ENCODE data around the gene FSTL5.
"Not testable (repeated sequence)": the region's sequence is repeated elsewhere in the genome, so short reads cannot be mapped to it uniquely, and the experiment has no call there.

FSTL5 gene

GRCh38 chr4:162163892-162164759 is at the start of gene FSTL5:
Gene FSTL5 (minus strand): TSS chr4:162164000. CDS start chr4:162111396, 52,604 bp downstream.
- peak; percentile 81 for DNase-seq (ENCODE audit: low read depth, low spot score)
- Histone ChIP-seq H3K4me1 (ENCODE audit: control insufficient read depth, insufficient read depth, low read length) (no peaks in the 10 kb centered on the region), H3K36me3 (ENCODE audit: control insufficient read depth, insufficient read depth, low read length) (no peaks in the 10 kb centered on the region), H3K27ac (ENCODE audit: low read length) (no peak within 1 kb of the TSS), H3K9me3 (ENCODE audit: control insufficient read depth, insufficient read depth, low read length) (no peaks in the 10 kb centered on the region), H3K27me3 (ENCODE audit: control insufficient read depth, insufficient read depth, low read length) (no peaks in the 10 kb centered on the region; the same call in 1 of the 2 replicates), H3K4me3 (ENCODE audit: low read length) (peak within 1 kb of the TSS; percentile 50; the same call in 1 of the 2 replicates)
- WGBS (ENCODE audit: insufficient coverage, insufficient read length): no CpG with 5 or more reads among the region's 39 CpGs

GRCh38 chr4:162209706-162210105 is 45.9 kb upstream of the FSTL5 start:
- no peaks in the 10 kb centered on the region for H3K9me3 ChIP-seq (ENCODE audit: control insufficient read depth, insufficient read depth, low read length)
- no CpG with 5 or more reads among the region's 2 CpGs for WGBS (ENCODE audit: insufficient coverage, insufficient read length)
- no peaks in the 10 kb centered on the region for H3K4me1 ChIP-seq (ENCODE audit: control insufficient read depth, insufficient read depth, low read length)
- H3K27me3 ChIP-seq (ENCODE audit: control insufficient read depth, insufficient read depth, low read length): no peaks in the 10 kb centered on the region
- no peak overlapping the region for H3K27ac ChIP-seq (ENCODE audit: low read length)
- H3K4me3 ChIP-seq (ENCODE audit: low read length): no peak overlapping the region
- DNase-seq (ENCODE audit: low read depth, low spot score): no peak
- H3K36me3 ChIP-seq (ENCODE audit: control insufficient read depth, insufficient read depth, low read length): no peaks in the 10 kb centered on the region

- no CpG with 5 or more reads among the region's 32 CpGs for WGBS (ENCODE audit: insufficient coverage, insufficient read length)
- not testable (repeated sequence) for H3K4me3 ChIP-seq (ENCODE audit: low read length); H3K36me3 ChIP-seq (ENCODE audit: control insufficient read depth, insufficient read depth, low read length); H3K27me3 ChIP-seq (ENCODE audit: control insufficient read depth, insufficient read depth, low read length); H3K27ac ChIP-seq (ENCODE audit: low read length); H3K4me1 ChIP-seq (ENCODE audit: control insufficient read depth, insufficient read depth, low read length); H3K9me3 ChIP-seq (ENCODE audit: control insufficient read depth, insufficient read depth, low read length); DNase-seq (ENCODE audit: low read depth, low spot score)
Observed at GRCh38 chr4:162203478-162203877, 39.7 kb upstream of the FSTL5 start.

- H3K27me3 ChIP-seq (ENCODE audit: control insufficient read depth, insufficient read depth, low read length): no peaks in the 10 kb centered on the region
- WGBS (ENCODE audit: insufficient coverage, insufficient read length): no CpG with 5 or more reads among the region's 2 CpGs
- H3K36me3 ChIP-seq (ENCODE audit: control insufficient read depth, insufficient read depth, low read length): no peaks in the 10 kb centered on the region; the same call in 1 of the 2 replicates
- H3K4me1 ChIP-seq (ENCODE audit: control insufficient read depth, insufficient read depth, low read length): no peaks in the 10 kb centered on the region
- H3K4me3 ChIP-seq (ENCODE audit: low read length): no peak overlapping the region
- no peaks in the 10 kb centered on the region for H3K9me3 ChIP-seq (ENCODE audit: control insufficient read depth, insufficient read depth, low read length)
- no peak overlapping the region for H3K27ac ChIP-seq (ENCODE audit: low read length)
- DNase-seq (ENCODE audit: low read depth, low spot score): no peak
Observed at GRCh38 chr4:162201673-162202072, 37.9 kb upstream of the FSTL5 start.

- no peak for DNase-seq (ENCODE audit: low read depth, low spot score)
- H3K4me3 ChIP-seq (ENCODE audit: low read length): no peak overlapping the region
- no CpG with 5 or more reads among the region's 3 CpGs for WGBS (ENCODE audit: insufficient coverage, insufficient read length)
- H3K9me3 ChIP-seq (ENCODE audit: control insufficient read depth, insufficient read depth, low read length): no peaks in the 10 kb centered on the region
- H3K27me3 ChIP-seq (ENCODE audit: control insufficient read depth, insufficient read depth, low read length): no peaks in the 10 kb centered on the region; the same call in 1 of the 2 replicates
- H3K4me1 ChIP-seq (ENCODE audit: control insufficient read depth, insufficient read depth, low read length): no peaks in the 10 kb centered on the region
- no peak overlapping the region for H3K27ac ChIP-seq (ENCODE audit: low read length)
- H3K36me3 ChIP-seq (ENCODE audit: control insufficient read depth, insufficient read depth, low read length): no peaks in the 10 kb centered on the region
Observed at GRCh38 chr4:162170509-162170908, 6.7 kb upstream of the FSTL5 start.

- Histone ChIP-seq H3K4me3 (ENCODE audit: low read length) (no peak overlapping the region), H3K27ac (ENCODE audit: low read length) (no peak overlapping the region), H3K27me3 (ENCODE audit: control insufficient read depth, insufficient read depth, low read length) (no peaks in the 10 kb centered on the region; the same call in 1 of the 2 replicates), H3K36me3 (ENCODE audit: control insufficient read depth, insufficient read depth, low read length) (no peaks in the 10 kb centered on the region), H3K9me3 (ENCODE audit: control insufficient read depth, insufficient read depth, low read length) (no peaks in the 10 kb centered on the region), H3K4me1 (ENCODE audit: control insufficient read depth, insufficient read depth, low read length) (no peaks in the 10 kb centered on the region)
- DNase-seq (ENCODE audit: low read depth, low spot score): no peak
Observed at GRCh38 chr4:162164906-162165510, 1.2 kb upstream of the FSTL5 start.

- DNase-seq (ENCODE audit: low read depth, low spot score): no peak
- Histone ChIP-seq H3K4me3 (ENCODE audit: low read length) (no peak overlapping the region), H3K9me3 (ENCODE audit: control insufficient read depth, insufficient read depth, low read length) (no peaks in the 10 kb centered on the region), H3K27me3 (ENCODE audit: control insufficient read depth, insufficient read depth, low read length) (no peaks in the 10 kb centered on the region; the same call in 1 of the 2 replicates), H3K4me1 (ENCODE audit: control insufficient read depth, insufficient read depth, low read length) (no peaks in the 10 kb centered on the region), H3K36me3 (ENCODE audit: control insufficient read depth, insufficient read depth, low read length) (no peaks in the 10 kb centered on the region), H3K27ac (ENCODE audit: low read length) (no peak overlapping the region)
- no CpG with 5 or more reads among the region's 2 CpGs for WGBS (ENCODE audit: insufficient coverage, insufficient read length)
Observed at GRCh38 chr4:162162672-162163071, 1.1 kb downstream of the FSTL5 start.

GRCh38 chr4:162157241-162157640 is 6.6 kb downstream of the FSTL5 start:
- Histone ChIP-seq H3K4me3 (ENCODE audit: low read length) (no peak overlapping the region), H3K27me3 (ENCODE audit: control insufficient read depth, insufficient read depth, low read length) (no peaks in the 10 kb centered on the region), H3K4me1 (ENCODE audit: control insufficient read depth, insufficient read depth, low read length) (no peaks in the 10 kb centered on the region), H3K36me3 (ENCODE audit: control insufficient read depth, insufficient read depth, low read length) (no peaks in the 10 kb centered on the region), H3K27ac (ENCODE audit: low read length) (no peak overlapping the region), H3K9me3 (ENCODE audit: control insufficient read depth, insufficient read depth, low read length) (no peaks in the 10 kb centered on the region)
- WGBS (ENCODE audit: insufficient coverage, insufficient read length): no CpG with 5 or more reads among the region's 2 CpGs
- no peak for DNase-seq (ENCODE audit: low read depth, low spot score)

GRCh38 chr4:162154862-162155540 is 8.8 kb downstream of the FSTL5 start:
- H3K36me3 ChIP-seq (ENCODE audit: control insufficient read depth, insufficient read depth, low read length): no peaks in the 10 kb centered on the region
- H3K27ac ChIP-seq (ENCODE audit: low read length): no peak overlapping the region
- no peaks in the 10 kb centered on the region for H3K9me3 ChIP-seq (ENCODE audit: control insufficient read depth, insufficient read depth, low read length)
- no peak overlapping the region for H3K4me3 ChIP-seq (ENCODE audit: low read length)
- DNase-seq (ENCODE audit: low read depth, low spot score): no peak
- H3K4me1 ChIP-seq (ENCODE audit: control insufficient read depth, insufficient read depth, low read length): no peaks in the 10 kb centered on the region
- no peaks in the 10 kb centered on the region for H3K27me3 ChIP-seq (ENCODE audit: control insufficient read depth, insufficient read depth, low read length)
- no CpG with 5 or more reads among the region's 7 CpGs for WGBS (ENCODE audit: insufficient coverage, insufficient read length)

- Histone ChIP-seq H3K27ac (ENCODE audit: low read length) (no peak overlapping the region), H3K4me3 (ENCODE audit: low read length) (no peak overlapping the region), H3K4me1 (ENCODE audit: control insufficient read depth, insufficient read depth, low read length) (no peaks in the 10 kb centered on the region), H3K36me3 (ENCODE audit: control insufficient read depth, insufficient read depth, low read length) (no peaks in the 10 kb centered on the region), H3K9me3 (ENCODE audit: control insufficient read depth, insufficient read depth, low read length) (no peaks in the 10 kb centered on the region), H3K27me3 (ENCODE audit: control insufficient read depth, insufficient read depth, low read length) (no peaks in the 10 kb centered on the region)
- DNase-seq (ENCODE audit: low read depth, low spot score): no peak
- no CpG with 5 or more reads among the region's 4 CpGs for WGBS (ENCODE audit: insufficient coverage, insufficient read length)
Observed at GRCh38 chr4:162151850-162152249, 11.9 kb downstream of the FSTL5 start.
